GM12864 (cell line): ENCODE results near the gene HOXB13.

ENCODE experiments used
- DNase-seq: peaks from one replicate; pipeline ENCODE4 v3.0.0-alpha.2; 2011; ENCODE audit warnings: low read depth
- H3K4me3 ChIP-seq: 2 replicates; pipeline ENCODE4 v1.5.1; 2011; ENCODE audit warnings: mild to moderate bottlenecking, low read depth, low read length, control low read depth
- TF ChIP-seq, protein P1 (sequence below): IDR thresholded peaks from 2 replicates; pipeline ENCODE4 v1.5.1; 2011; ENCODE audit warnings: low read depth, mild to moderate bottlenecking, moderate library complexity, low read length, control low read depth, inconsistent platforms; ENCODE audit errors: missing control alignments

Gene HOXB13

DNA sequence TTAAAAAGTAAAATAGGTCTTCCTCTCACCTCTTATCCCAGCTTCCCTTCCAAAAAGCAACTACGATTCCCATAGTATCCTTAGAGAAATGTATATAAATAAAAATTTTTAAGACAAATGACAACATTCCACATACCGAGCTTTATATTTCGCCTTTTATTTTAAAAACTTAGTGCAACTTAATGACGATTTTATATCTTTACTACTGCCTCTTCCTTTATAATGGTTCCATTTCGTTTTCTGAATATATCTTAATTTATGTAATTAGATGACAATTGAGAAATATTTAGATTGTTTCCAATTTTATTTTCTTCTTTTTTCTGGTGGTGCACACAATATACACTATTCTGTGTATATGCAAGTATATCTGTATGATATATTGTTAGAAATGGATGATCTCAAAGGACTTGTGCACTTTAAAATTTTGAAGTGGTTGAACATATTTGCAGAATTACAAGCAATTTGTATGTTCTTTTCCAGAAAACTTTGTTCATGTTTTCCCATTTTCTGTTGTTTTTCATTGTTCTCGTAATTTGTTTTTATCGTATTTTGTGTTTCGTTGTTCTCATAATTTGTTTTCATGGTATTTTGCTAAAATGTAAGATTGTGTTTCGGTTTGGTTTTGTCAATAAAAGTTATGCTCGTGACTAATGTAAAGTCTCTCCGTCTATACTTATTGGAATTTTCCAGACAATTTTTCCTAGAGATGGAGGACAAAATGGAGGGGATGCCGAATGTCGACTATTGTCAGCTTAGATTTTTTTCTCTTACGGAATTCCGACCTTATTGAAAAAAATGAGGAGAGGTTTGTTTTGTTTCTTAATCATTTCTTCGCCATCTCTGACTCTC, 20.4 kb upstream of the HOXB13 start:
- DNase-seq = no peak
- no peak overlapping the region for H3K4me3 ChIP-seq
- TF ChIP-seq, protein P1, sequence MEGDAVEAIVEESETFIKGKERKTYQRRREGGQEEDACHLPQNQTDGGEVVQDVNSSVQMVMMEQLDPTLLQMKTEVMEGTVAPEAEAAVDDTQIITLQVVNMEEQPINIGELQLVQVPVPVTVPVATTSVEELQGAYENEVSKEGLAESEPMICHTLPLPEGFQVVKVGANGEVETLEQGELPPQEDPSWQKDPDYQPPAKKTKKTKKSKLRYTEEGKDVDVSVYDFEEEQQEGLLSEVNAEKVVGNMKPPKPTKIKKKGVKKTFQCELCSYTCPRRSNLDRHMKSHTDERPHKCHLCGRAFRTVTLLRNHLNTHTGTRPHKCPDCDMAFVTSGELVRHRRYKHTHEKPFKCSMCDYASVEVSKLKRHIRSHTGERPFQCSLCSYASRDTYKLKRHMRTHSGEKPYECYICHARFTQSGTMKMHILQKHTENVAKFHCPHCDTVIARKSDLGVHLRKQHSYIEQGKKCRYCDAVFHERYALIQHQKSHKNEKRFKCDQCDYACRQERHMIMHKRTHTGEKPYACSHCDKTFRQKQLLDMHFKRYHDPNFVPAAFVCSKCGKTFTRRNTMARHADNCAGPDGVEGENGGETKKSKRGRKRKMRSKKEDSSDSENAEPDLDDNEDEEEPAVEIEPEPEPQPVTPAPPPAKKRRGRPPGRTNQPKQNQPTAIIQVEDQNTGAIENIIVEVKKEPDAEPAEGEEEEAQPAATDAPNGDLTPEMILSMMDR = no peak

DNA sequence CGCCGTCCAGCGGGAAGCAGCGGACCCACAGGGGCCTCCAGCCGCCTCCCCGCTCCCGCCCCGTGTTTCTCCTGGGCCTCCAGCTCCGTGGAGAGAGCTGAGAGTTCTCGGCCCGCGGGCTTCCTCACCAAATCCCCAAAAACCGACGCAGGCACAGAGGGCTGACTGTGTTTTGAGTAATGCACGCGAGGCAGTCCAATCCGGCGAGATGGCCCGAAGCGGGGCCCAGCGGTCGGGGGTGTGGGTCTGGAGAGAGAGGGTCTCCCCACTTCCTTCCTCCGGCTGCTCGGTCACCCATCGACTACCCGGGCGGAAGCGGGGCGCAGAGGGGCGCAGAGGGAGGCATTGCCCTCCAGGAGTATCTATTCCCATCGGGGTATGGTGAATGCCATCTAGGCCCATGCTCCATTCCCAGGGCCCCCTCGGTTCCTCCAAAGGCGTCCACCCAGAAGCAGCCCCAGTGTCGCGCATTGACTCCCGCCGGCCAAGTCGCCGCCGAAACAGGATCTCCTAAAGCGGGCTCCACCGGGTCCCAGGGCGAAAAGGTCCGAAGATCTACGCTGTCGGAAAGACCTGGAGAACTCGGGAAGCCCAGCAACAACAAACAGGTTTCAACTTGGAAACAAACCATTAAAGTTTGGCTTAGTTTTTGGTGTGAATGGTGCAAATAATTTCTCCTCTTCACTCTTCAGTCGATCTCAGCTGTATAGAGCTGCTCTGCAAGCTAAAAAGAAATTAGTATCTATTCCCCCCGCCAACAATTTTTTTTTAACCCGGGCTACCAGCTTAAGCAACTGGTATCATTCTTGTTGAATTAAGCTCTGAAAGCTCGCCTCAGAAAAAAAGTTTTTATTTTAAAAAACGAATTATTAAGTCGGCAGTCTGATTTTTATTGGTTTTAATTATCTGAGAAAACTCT, 19.2 kb upstream of the HOXB13 start:
- TF ChIP-seq, protein P1 = no peak
- no peak for DNase-seq
- no peak overlapping the region for H3K4me3 ChIP-seq

DNA sequence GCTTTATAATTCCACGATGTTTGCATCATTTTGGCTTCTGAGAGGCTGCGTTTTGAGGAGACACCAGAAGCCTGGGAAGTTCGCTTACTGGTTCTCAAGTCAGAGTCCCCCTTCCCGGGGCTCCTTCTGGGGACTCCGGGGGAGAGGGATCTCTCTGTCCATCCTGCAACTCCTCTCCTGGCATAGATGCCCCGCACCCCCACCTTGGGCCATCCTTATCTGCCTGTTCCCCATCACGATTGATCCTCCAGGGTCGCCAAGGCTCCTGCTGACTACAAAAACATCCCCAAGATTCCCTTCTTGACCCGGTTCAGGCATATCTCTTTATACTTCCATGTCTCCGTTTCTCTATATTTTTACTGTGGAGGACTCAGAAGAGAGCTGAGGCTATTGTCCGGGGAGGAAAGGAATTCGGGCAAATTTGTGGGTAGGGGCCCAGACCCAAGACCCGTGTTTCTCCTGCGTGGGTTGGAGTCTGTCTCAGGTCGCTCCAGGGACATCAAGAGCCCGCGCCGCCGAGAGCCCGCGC, 18.4 kb upstream of the HOXB13 start:
- no peak for DNase-seq
- H3K4me3 ChIP-seq = no peak overlapping the region
- TF ChIP-seq, protein P1 = no peak

DNA sequence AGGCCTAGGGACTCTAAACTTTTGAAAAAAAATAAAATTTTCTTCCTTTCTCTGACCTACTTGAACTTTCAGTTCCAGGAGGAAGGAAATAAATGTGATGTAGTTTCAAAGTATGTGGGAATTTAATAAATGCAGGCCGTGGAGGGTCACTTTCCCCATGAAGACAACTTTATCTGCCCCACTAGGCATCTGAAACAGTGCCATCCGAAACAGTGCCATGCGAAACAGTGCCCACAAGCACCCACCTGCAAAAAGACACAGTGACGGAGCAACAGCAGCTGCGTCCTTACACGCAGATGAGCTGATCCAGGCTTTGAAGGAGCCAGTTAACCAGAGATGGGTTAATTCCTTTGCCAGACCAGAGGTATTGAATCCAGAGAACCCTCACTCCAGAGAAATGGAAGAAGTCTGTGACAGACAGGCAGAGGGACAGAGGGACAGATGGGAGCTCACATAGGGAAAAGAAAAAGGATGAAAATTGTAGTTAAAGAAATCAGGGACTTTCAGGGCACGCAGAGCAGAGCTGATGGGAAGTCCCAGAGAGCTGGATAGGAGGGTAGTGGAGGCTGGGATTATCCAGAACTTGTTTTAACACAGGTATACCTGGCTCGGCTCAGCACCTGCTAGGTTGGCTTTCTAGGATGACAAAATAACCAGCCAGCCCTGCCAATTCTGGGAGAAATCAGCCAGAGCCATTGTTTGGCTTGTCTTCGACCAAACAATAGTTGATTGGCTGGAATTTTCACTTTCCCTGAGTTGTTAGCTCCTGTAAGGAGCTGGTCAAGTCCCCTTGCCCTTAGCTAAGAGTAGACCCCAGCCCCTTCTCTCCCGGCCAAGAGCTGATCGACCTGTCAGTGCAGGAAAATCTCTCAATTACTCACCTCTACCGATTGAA, 17.1 kb upstream of the HOXB13 start:
- TF ChIP-seq, protein P1 = no peak
- H3K4me3 ChIP-seq = no peak overlapping the region
- no peak for DNase-seq

DNA sequence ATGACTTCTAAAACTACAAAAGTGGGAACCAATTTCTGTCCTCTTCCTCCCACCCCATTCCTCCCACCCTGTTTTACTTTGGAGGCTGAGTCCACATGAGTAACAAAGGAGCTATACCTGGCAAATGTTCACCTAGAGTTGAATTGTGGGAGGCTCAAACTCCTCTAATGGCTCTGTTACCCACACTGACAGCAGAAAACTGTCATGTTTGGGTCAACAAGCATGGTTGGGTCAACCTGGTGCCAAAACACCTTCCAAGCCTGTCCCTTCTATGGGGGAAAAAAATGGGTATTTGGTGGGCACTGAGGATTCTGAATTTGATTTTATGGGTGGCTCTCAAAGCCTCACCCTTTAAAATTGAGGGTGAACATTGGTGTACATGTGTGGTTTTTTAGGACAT, 12.0 kb upstream of the HOXB13 start:
- H3K4me3 ChIP-seq = no peak overlapping the region
- DNase-seq = no peak
- TF ChIP-seq, protein P1 = no peak
